B cell (primary cell): Measurements from ENCODE around the gene NKAIN2.

Experiments used
- CTCF ChIP-seq: fragments of 200-600 bp; IDR thresholded peaks from one replicate; pipeline ENCODE4 v1.8.0; 2022; ENCODE audit warnings: antibody characterized with exemption, mild to moderate bottlenecking
- EZH2 ChIP-seq: IDR thresholded peaks from 2 replicates; pipeline ENCODE4 v1.6.1; 2012; ENCODE audit warnings: borderline replicate concordance, low read depth, mild to moderate bottlenecking, moderate library complexity, low read length; ENCODE audit not compliant: insufficient read depth, poor library complexity, severe bottlenecking

GRCh38 chr6:123913863-123914262 is 110.2 kb downstream of the NKAIN2 start:
- no peak for TF ChIP-seq EZH2
- no peak for TF ChIP-seq CTCF
